ENCODE results near the gene SCNN1A.

Gene SCNN1A

GRCh38 chr12:6330999-6331714 is 44.2 kb downstream of the SCNN1A start:
- H3F3A ChIP-seq (ENCODE audit: insufficient read depth, low read length) = no peaks in the 10 kb centered on the region

GRCh38 chr12:6330192-6330591 is 45.2 kb downstream of the SCNN1A start:
- Histone ChIP-seq H3K4me1 (ENCODE audit: insufficient read depth, low read length, severe bottlenecking) (peaks cover 14% of the 10 kb centered on the region), H2AFZ (ENCODE audit: low read length) (no peak overlapping the region), H4K20me1 (ENCODE audit: insufficient read depth, low read length) (no peaks in the 10 kb centered on the region), H3K4me3 (ENCODE audit: low read depth, low read length, poor library complexity, severe bottlenecking) (no peak overlapping the region), H3K4me2 (ENCODE audit: low read length) (no peak overlapping the region), H3K79me2 (ENCODE audit: insufficient read depth, low read length) (no peaks in the 10 kb centered on the region), H3K9me2 (ENCODE audit: low read depth, low read length) (no peaks in the 10 kb centered on the region), H3K9me3 (ENCODE audit: low read length) (no peaks in the 10 kb centered on the region), H3K27me3 (ENCODE audit: insufficient read depth, low read length) (0 out of 2 replicates have a peak, but pooled peaks cover 3% of the 10 kb centered on the region), H3K27ac (ENCODE audit: low read depth, low read length, poor library complexity, severe bottlenecking) (no peak overlapping the region), H3F3A (ENCODE audit: insufficient read depth, low read length) (no peaks in the 10 kb centered on the region), H3K9ac (ENCODE audit: low read length) (no peak overlapping the region), H3K36me3 (ENCODE audit: insufficient read depth, low read length) (no peaks in the 10 kb centered on the region)
- TF ChIP-seq EZH2 (IDR thresholded peaks at IDR 0.05; ENCODE audit: borderline replicate concordance, low read length) = no peak
- TF ChIP-seq CTCF (IDR thresholded peaks at IDR 0.05; ENCODE audit: low read length) = no peak

More at GRCh38 chr12:6330999-6331714, 44.2 kb downstream of the SCNN1A start:
- Histone ChIP-seq H3K27ac (ENCODE audit: low read depth, low read length, poor library complexity, severe bottlenecking) (no peak overlapping the region), H4K20me1 (ENCODE audit: insufficient read depth, low read length) (no peaks in the 10 kb centered on the region), H3K27me3 (ENCODE audit: insufficient read depth, low read length) (0 out of 2 replicates have a peak, but pooled peaks cover 3% of the 10 kb centered on the region), H3K36me3 (ENCODE audit: insufficient read depth, low read length) (no peaks in the 10 kb centered on the region), H3K4me3 (ENCODE audit: low read depth, low read length, poor library complexity, severe bottlenecking) (no peak overlapping the region), H3K9me2 (ENCODE audit: low read depth, low read length) (no peaks in the 10 kb centered on the region), H3K4me2 (ENCODE audit: low read length) (no peak overlapping the region), H3K4me1 (ENCODE audit: insufficient read depth, low read length, severe bottlenecking) (peaks cover 24% of the 10 kb centered on the region), H3K9ac (ENCODE audit: low read length) (no peak overlapping the region), H3K9me3 (ENCODE audit: low read length) (no peaks in the 10 kb centered on the region), H3K79me2 (ENCODE audit: insufficient read depth, low read length) (no peaks in the 10 kb centered on the region), H2AFZ (ENCODE audit: low read length) (no peak overlapping the region)
- TF ChIP-seq CTCF (IDR thresholded peaks at IDR 0.05; ENCODE audit: low read length) (no peak), EZH2 (IDR thresholded peaks at IDR 0.05; ENCODE audit: borderline replicate concordance, low read length) (no peak)

- Histone ChIP-seq H3K4me2 (ENCODE audit: low read length) (no peak overlapping the region), H3K4me3 (ENCODE audit: low read depth, low read length, poor library complexity, severe bottlenecking) (no peak overlapping the region), H3K9me3 (ENCODE audit: low read length) (no peaks in the 10 kb centered on the region), H3K9me2 (ENCODE audit: low read depth, low read length) (no peaks in the 10 kb centered on the region), H3F3A (ENCODE audit: insufficient read depth, low read length) (no peaks in the 10 kb centered on the region), H3K36me3 (ENCODE audit: insufficient read depth, low read length) (no peaks in the 10 kb centered on the region), H3K27me3 (ENCODE audit: insufficient read depth, low read length) (0 out of 2 replicates have a peak, but pooled peaks cover 3% of the 10 kb centered on the region), H3K79me2 (ENCODE audit: insufficient read depth, low read length) (no peaks in the 10 kb centered on the region), H3K27ac (ENCODE audit: low read depth, low read length, poor library complexity, severe bottlenecking) (no peak overlapping the region), H3K9ac (ENCODE audit: low read length) (no peak overlapping the region), H2AFZ (ENCODE audit: low read length) (no peak overlapping the region), H4K20me1 (ENCODE audit: insufficient read depth, low read length) (no peaks in the 10 kb centered on the region), H3K4me1 (ENCODE audit: insufficient read depth, low read length, severe bottlenecking) (peaks cover 14% of the 10 kb centered on the region)
- TF ChIP-seq EZH2 (IDR thresholded peaks at IDR 0.05; ENCODE audit: borderline replicate concordance, low read length) (no peak), CTCF (IDR thresholded peaks at IDR 0.05; ENCODE audit: low read length) (no peak)
These were observed 45.7 kb downstream of the SCNN1A start for GRCh38 chr12:6329703-6330064.

Measured in OCI-LY1 (cell line).